K562 (cell line): ENCODE results near the gene CEP128. TPM values are rescaled to one million over a fixed set of nuclear protein-coding genes. Genes with fewer than 3 reads are reported as not detected.

Experiments used
- ATAC-seq: fragments of 200-7000 bp; cut with Tn5 transposase; 3 replicates; pipeline ENCODE4 v1.9.1; 2020; ENCODE audit warnings: moderate library complexity
- BruUV-seq: library from RNA; stranded (reverse); fragments of 400-500 nt; replicated peaks from 2 replicates; lab custom pipeline; 2021; lab: Mats Ljungman, UMichigan
- CTCF ChIA-PET: fragments of 300-600 bp; formaldehyde crosslinking; extraction: SDS; loops from one replicate; lab custom pipeline; 2021; ENCODE audit warnings: low intra/inter-chr PET ratio; lab: Yijun Ruan, JAX
- POLR2A ChIA-PET: fragments of 300-600, 350-650 bp; sonication (Branson Sonifier 250); formaldehyde crosslinking; extraction: SDS; loops from one replicate; lab custom pipeline; 2021; ENCODE audit warnings: antibody characterized with exemption, inconsistent platforms; lab: Yijun Ruan, JAX
- DNase-seq, 4 experiments: peaks; one replicate each; pipeline versions ENCODE4 v3.0.0 to v3.0.0-alpha.2; 2011 to 2018; ENCODE audit warnings: low spot score in 3 of 4, mixed read lengths in 3 of 4; ENCODE audit errors: extremely low read depth in 1 of 4
- FAIRE-seq: peaks from 2 replicates; lab custom pipeline; 2011; peaks lifted over from hg19 to GRCh38; lab: Jason Lieb, UNC
- H2AFZ ChIP-seq: 2 replicates; pipeline ENCODE4 v1.6.0; 2011; ENCODE audit warnings: low read depth, low read length, control low read depth, inconsistent platforms
- H3K27ac ChIP-seq: fragments of 200-600 bp; 3 replicates; pipeline ENCODE4 v1.8.0; 2011; ENCODE audit warnings: low read depth, mild to moderate bottlenecking, control low read depth, inconsistent platforms, low read length, moderate library complexity, mixed read lengths; ENCODE audit errors: extremely low read depth
- H3K27me3 ChIP-seq, 2 experiments: fragments of 300-600 bp in 1 of 2; 2 replicates in 1 of 2; 3 replicates in 1 of 2; pipeline versions ENCODE4 v1.6.0 to v1.8.0; 2011; ENCODE audit warnings: inconsistent platforms in 2 of 2, low read length in 2 of 2, mild to moderate bottlenecking in 1 of 2, mixed read lengths in 1 of 2, moderate library complexity in 1 of 2; ENCODE audit not compliant: control insufficient read depth in 2 of 2, insufficient read depth in 2 of 2
- H3K36me3 ChIP-seq: fragments of 300-600 bp; 3 replicates; pipeline ENCODE4 v1.8.0; 2011; ENCODE audit warnings: mild to moderate bottlenecking, low read length, inconsistent platforms; ENCODE audit not compliant: control insufficient read depth, insufficient read depth
- H3K4me1 ChIP-seq, 2 experiments: fragments of 200-600 bp in 1 of 2; replicated peaks in 1 of 2; 2 replicates in 1 of 2; 3 replicates in 1 of 2; pipeline versions ENCODE4 v1.5.1 to v1.8.0; 2011; ENCODE audit warnings: inconsistent platforms in 2 of 2, low read length in 2 of 2, mild to moderate bottlenecking in 1 of 2, mixed read lengths in 1 of 2, moderate library complexity in 1 of 2; ENCODE audit not compliant: control insufficient read depth in 2 of 2, insufficient read depth in 2 of 2
- H3K4me2 ChIP-seq: 2 replicates; pipeline ENCODE4 v1.6.1; 2011; ENCODE audit warnings: low read length, control low read depth, inconsistent platforms, mixed read lengths; ENCODE audit not compliant: insufficient read depth
- H3K4me3 ChIP-seq: fragments of 200-600 bp; sonication (generic), shearing (Covaris generic); 2 replicates; pipeline ENCODE4 v1.5.1; 2016; ENCODE audit warnings: control low read depth, inconsistent platforms
- H3K79me2 ChIP-seq: fragments of 200-600 bp; 3 replicates; pipeline ENCODE4 v1.8.0; 2011; ENCODE audit warnings: low read length, inconsistent platforms; ENCODE audit not compliant: control insufficient read depth, insufficient read depth
- H3K9ac ChIP-seq, 2 experiments: 2 replicates each; pipeline versions ENCODE4 v1.6.0 to v1.6.1; 2011; ENCODE audit warnings: low read depth in 2 of 2, low read length in 2 of 2, control low read depth in 1 of 2, inconsistent platforms in 1 of 2, mild to moderate bottlenecking in 1 of 2, mixed read lengths in 1 of 2; ENCODE audit not compliant: insufficient read depth in 1 of 2
- H3K9me1 ChIP-seq: one replicate; pipeline ENCODE4 v1.6.0; 2011; ENCODE audit warnings: inconsistent platforms, mild to moderate bottlenecking, low read length, moderate library complexity; ENCODE audit not compliant: control insufficient read depth, insufficient read depth
- H3K9me3 ChIP-seq: replicated peaks from 2 replicates; pipeline ENCODE4 v1.5.1; 2011; ENCODE audit warnings: low read depth, low read length, inconsistent platforms; ENCODE audit not compliant: control insufficient read depth, insufficient read depth
- H4K20me1 ChIP-seq: replicated peaks from 2 replicates; pipeline ENCODE4 v1.6.1; 2011; ENCODE audit warnings: low read length, inconsistent platforms, mixed read lengths; ENCODE audit not compliant: control insufficient read depth, insufficient read depth
- CBFA2T3 ChIP-seq: fragments of 450-650 bp; IDR thresholded peaks from 2 replicates; pipeline ENCODE4 v1.6.1; 2017
- FOSL1 ChIP-seq: fragments of 200-800 bp; sonication (Bioruptor generic); conservative IDR thresholded peaks from 2 replicates; pipeline ENCODE4 v1.6.1; 2016; ENCODE audit warnings: missing genetic modification characterization, missing compliant biosample characterization
- PKNOX1 ChIP-seq: fragments of 450-650 bp; IDR thresholded peaks from 2 replicates; pipeline ENCODE4 v1.6.1; 2016
- PRDM10 ChIP-seq: fragments of 450-650 bp; IDR thresholded peaks from 2 replicates; pipeline ENCODE4 v1.6.1; 2018; ENCODE audit not compliant: partially characterized antibody
- RAD21 ChIP-seq, 2 experiments: fragments of 250-450 bp in 1 of 2; fragments of 450-650 bp in 1 of 2; sonication (Bioruptor Pico) in 1 of 2; formaldehyde crosslinking in 1 of 2; IDR thresholded peaks in 1 of 2; conservative IDR thresholded peaks in 1 of 2; 2 replicates each; pipeline versions ENCODE4 v1.4.0 to v1.8.0; 2020 to 2022; ENCODE audit warnings: mild to moderate bottlenecking in 2 of 2, moderate library complexity in 1 of 2
- SMC3 ChIP-seq: conservative IDR thresholded peaks from 2 replicates; pipeline ENCODE4 v1.6.1; 2011; ENCODE audit warnings: low read depth, low read length, improper control_type of control experiment; ENCODE audit not compliant: insufficient read depth
- STAG1 ChIP-seq: sonication (generic); formaldehyde crosslinking; IDR thresholded peaks from 2 replicates; pipeline ENCODE4 v1.5.0; 2020; ENCODE audit warnings: missing genetic modification reagents, borderline replicate concordance
- TSC22D4 ChIP-seq: fragments of 450-650 bp; IDR thresholded peaks from 2 replicates; pipeline ENCODE4 v1.6.1; 2016; ENCODE audit warnings: missing genetic modification characterization, missing biosample characterization, control low read depth
- XRCC4 ChIP-seq: IDR thresholded peaks from one replicate; pipeline ENCODE4 v1.6.1; 2011; ENCODE audit not compliant: insufficient read depth, insufficient read length; ENCODE audit errors: extremely low read depth
- WGBS: fragments of 100-300 bp; shearing (Covaris generic); methylation state at CpG from one replicate; pipeline ENCODE4 v1.1.6; 2016; ENCODE audit warnings: low coverage, mixed read lengths; ENCODE audit not compliant: insufficient coverage; ENCODE audit errors: missing lambda C conversion rate; 5-methylcytosine and 5-hydroxymethylcytosine counted together
- in situ Hi-C: fragments of 300-500 bp; cut with MboI; formaldehyde crosslinking; loops from 4 replicates; pipeline ENCODE4 v1.15.0; 2018; ENCODE audit warnings: inconsistent platforms, mixed read lengths
- intact Hi-C: fragments of 100-400 bp; cut with micrococcal nuclease; formaldehyde crosslinking; loops from 2 replicates; pipeline ENCODE4 v1.14.2; 2022
- polyA plus RNA-seq, 8 experiments: library from polyadenylated mRNA; depleted of rRNA in 4 of 8; stranded (reverse) in 5 of 8; unstranded in 3 of 8; fragments of >200 nt; fragmentation: Nextera tagmentation in 2 of 8; fragmentation: Illumina TruSeq in 1 of 8; extraction: Ambion mirVana in 2 of 8; extraction: Trizol in 1 of 8; gene quantifications; 2 replicates each; pipeline versions ENCODE4 v1.2.1 to v1.2.3, GENCODE V29; 2011 to 2014; ENCODE audit warnings: inconsistent platforms in 1 of 8, missing spikeins in 1 of 8
- total RNA-seq, 7 experiments: library from RNA; depleted of rRNA in 6 of 7; stranded (reverse); fragments of >200 nt in 6 of 7; fragmentation: Illumina TruSeq in 2 of 7; extraction: Trizol in 2 of 7; gene quantifications; 2 replicates each; pipeline versions ENCODE4 v1.2.1 to v1.2.3, GENCODE V29; 2011 to 2021; ENCODE audit warnings: low replicate concordance in 1 of 7

Gene CEP128
- total and polyA plus RNA-seq, 9 of the 15 experiments (the other 6 are each of a cell fraction or from before 2014, with no cell fraction given): 2.3 to 9.2 (median 4.6) TPM

GRCh38 chr14:80987235-80988032 lies 45.9 kb upstream of the CEP128 start:
- Histone ChIP-seq H3K79me2 (no peaks in the 10 kb centered on the region), H3K4me2 (no peak overlapping the region), H3K27ac (no peak overlapping the region), H3K4me1 (no peaks in the 10 kb centered on the region), H3K4me3 (no peak overlapping the region), H3K9me1 (no peaks in the 10 kb centered on the region), H3K36me3 (no peaks in the 10 kb centered on the region), H3K9me3 (no peaks in the 10 kb centered on the region), H3K27me3 (no peaks in the 10 kb centered on the region; a peak in 1 of 5 replicates), H4K20me1 (no peaks in the 10 kb centered on the region), H3K9ac (no peak overlapping the region), H2AFZ (no peak overlapping the region)
- 6% methylated on average over 6 of the region's 6 CpGs for WGBS
- no TSS peak for BruUV-seq
- ATAC-seq (peak; percentile 82), DNase-seq (peak; percentile 47 to 66 (median 56)), FAIRE-seq (peak; percentile 93)
- intact Hi-C loops (loop anchor here (1.0 to 10.0 kb wide), 3 partner anchors 33 to 930 kb away; no protein-coding TSS in a partner anchor), in situ Hi-C loops (loop anchor here (25.0 kb wide), 1 partner anchor 475 kb away; no protein-coding TSS in a partner anchor)
- CTCF ChIA-PET: interaction anchor here (0.6 to 1.7 kb wide), 2 partner anchors 33 to 473 kb away, joined by 3 to 11 read pairs; partner anchors contain the start of gene TSHR
- POLR2A ChIA-PET: no interaction called here
- TF ChIP-seq TSC22D4: no peak
- peak; percentile 59 to 73 for TF ChIP-seq RAD21 (CRISPR knock-in tag; conservative IDR thresholded peaks at IDR 0.05 in 1 of 2, IDR thresholded peaks at IDR 0.05 in 1 of 2)
- TF ChIP-seq XRCC4: no peak
- TF ChIP-seq FOSL1 (tag): peak; percentile 28; the same call in 1 of the 2 replicates
- TF ChIP-seq STAG1 (CRISPR knock-in tag): no peak
- TF ChIP-seq PRDM10: no peak
- TF ChIP-seq PKNOX1: peak; percentile 31
- peak; percentile 53 for TF ChIP-seq SMC3
- TF ChIP-seq CBFA2T3: no peak
